ENCODE data around the gene PXMP4. TPM values are rescaled to one million over a fixed set of nuclear protein-coding genes. Genes with fewer than 3 reads are reported as not detected.

The PXMP4 gene
- total and polyA plus RNA-seq, 9 of the 15 experiments (the other 6 are each of a cell fraction or from before 2014, with no cell fraction given): 4.8 to 29.1 (median 6.8) TPM

DNA sequence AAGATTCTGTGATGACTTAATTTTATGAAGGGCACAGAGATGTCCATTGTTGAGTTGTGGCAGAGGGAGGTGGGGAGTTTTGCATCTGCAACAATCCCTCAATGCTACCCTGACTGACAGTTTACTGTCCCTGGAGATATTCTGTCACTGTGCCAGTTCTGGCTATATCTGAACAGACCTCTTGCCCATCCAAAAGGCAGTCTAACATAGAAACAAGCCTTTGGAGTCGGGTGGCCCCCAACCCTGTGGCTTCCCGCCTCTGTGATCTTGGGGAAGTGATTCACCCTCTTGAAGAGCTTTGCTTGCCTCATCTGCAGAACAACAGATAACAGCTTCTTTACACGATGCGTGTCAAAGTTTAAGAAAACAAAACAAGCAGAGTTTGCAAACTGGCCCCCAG lies 30.1 kb downstream of the PXMP4 start (continued):
- TF ChIP-seq SIN3B (IDR thresholded peaks at IDR 0.05; ENCODE audit: low read depth) (no peak), ZC3H4 (CRISPR knock-in tag; IDR thresholded peaks at IDR 0.05; ENCODE audit: borderline replicate concordance) (no peak), NCOA6 (IDR thresholded peaks at IDR 0.05) (no peak), TCF3 (CRISPR knock-in tag; IDR thresholded peaks at IDR 0.05) (peak; percentile 92), ZBTB17 (CRISPR knock-in tag; IDR thresholded peaks at IDR 0.05) (0 out of 2 replicates have a peak, but pooled peaks have one; percentile 40), KDM2B (CRISPR knock-in tag; IDR thresholded peaks at IDR 0.05) (no peak), FOSL1 (tag; conservative IDR thresholded peaks at IDR 0.05) (peak; percentile 97), DDX20 (tag; IDR thresholded peaks at IDR 0.05; ENCODE audit: low read depth) (no peak), SRSF7 (optimal IDR thresholded peaks at IDR 0.05; ENCODE audit: low read depth, low read length) (no peak), HDAC6 (IDR thresholded peaks at IDR 0.05; ENCODE audit: low read depth, low read length) (no peak), SREBF1 (IDR thresholded peaks at IDR 0.05; ENCODE audit: borderline replicate concordance, low read depth, low read length) (no peak), ETV6 (IDR thresholded peaks at IDR 0.05; ENCODE audit: borderline replicate concordance in 1 of 2, low read depth in 2 of 2, low read length in 1 of 2) (no peak), ETV6 (CRISPR knock-in tag; IDR thresholded peaks at IDR 0.05; ENCODE audit: borderline replicate concordance) (no peak), NFXL1 (CRISPR knock-in tag; IDR thresholded peaks at IDR 0.05) (no peak), PHF8 (IDR thresholded peaks at IDR 0.05; ENCODE audit: borderline replicate concordance, low read length) (no peak), HNRNPLL (IDR thresholded peaks at IDR 0.05; ENCODE audit: low read depth, low read length, poor library complexity, severe bottlenecking) (no peak), CREBBP (IDR thresholded peaks at IDR 0.05; ENCODE audit: low read depth, low read length) (no peak), ZSCAN29 (IDR thresholded peaks at IDR 0.05) (no peak), ZNF77 (CRISPR knock-in tag; IDR thresholded peaks at IDR 0.05) (no peak), WHSC1 (IDR thresholded peaks at IDR 0.05; ENCODE audit: low read length) (no peak)
- TF ChIP-seq, protein P1, sequence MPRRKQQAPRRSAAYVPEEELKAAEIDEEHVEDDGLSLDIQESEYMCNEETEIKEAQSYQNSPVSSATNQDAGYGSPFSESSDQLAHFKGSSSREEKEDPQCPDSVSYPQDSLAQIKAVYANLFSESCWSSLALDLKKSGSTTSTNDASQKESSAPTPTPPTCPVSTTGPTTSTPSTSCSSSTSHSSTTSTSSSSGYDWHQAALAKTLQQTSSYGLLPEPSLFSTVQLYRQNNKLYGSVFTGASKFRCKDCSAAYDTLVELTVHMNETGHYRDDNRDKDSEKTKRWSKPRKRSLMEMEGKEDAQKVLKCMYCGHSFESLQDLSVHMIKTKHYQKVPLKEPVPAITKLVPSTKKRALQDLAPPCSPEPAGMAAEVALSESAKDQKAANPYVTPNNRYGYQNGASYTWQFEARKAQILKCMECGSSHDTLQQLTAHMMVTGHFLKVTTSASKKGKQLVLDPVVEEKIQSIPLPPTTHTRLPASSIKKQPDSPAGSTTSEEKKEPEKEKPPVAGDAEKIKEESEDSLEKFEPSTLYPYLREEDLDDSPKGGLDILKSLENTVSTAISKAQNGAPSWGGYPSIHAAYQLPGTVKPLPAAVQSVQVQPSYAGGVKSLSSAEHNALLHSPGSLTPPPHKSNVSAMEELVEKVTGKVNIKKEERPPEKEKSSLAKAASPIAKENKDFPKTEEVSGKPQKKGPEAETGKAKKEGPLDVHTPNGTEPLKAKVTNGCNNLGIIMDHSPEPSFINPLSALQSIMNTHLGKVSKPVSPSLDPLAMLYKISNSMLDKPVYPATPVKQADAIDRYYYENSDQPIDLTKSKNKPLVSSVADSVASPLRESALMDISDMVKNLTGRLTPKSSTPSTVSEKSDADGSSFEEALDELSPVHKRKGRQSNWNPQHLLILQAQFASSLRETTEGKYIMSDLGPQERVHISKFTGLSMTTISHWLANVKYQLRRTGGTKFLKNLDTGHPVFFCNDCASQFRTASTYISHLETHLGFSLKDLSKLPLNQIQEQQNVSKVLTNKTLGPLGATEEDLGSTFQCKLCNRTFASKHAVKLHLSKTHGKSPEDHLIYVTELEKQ (CRISPR knock-in tag; IDR thresholded peaks at IDR 0.05): no peak
- TF ChIP-seq, protein P2, sequence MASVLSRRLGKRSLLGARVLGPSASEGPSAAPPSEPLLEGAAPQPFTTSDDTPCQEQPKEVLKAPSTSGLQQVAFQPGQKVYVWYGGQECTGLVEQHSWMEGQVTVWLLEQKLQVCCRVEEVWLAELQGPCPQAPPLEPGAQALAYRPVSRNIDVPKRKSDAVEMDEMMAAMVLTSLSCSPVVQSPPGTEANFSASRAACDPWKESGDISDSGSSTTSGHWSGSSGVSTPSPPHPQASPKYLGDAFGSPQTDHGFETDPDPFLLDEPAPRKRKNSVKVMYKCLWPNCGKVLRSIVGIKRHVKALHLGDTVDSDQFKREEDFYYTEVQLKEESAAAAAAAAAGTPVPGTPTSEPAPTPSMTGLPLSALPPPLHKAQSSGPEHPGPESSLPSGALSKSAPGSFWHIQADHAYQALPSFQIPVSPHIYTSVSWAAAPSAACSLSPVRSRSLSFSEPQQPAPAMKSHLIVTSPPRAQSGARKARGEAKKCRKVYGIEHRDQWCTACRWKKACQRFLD (CRISPR knock-in tag; IDR thresholded peaks at IDR 0.05): peak; percentile 46; the same call in 1 of the 2 replicates
- TF ChIP-seq, protein P3, sequence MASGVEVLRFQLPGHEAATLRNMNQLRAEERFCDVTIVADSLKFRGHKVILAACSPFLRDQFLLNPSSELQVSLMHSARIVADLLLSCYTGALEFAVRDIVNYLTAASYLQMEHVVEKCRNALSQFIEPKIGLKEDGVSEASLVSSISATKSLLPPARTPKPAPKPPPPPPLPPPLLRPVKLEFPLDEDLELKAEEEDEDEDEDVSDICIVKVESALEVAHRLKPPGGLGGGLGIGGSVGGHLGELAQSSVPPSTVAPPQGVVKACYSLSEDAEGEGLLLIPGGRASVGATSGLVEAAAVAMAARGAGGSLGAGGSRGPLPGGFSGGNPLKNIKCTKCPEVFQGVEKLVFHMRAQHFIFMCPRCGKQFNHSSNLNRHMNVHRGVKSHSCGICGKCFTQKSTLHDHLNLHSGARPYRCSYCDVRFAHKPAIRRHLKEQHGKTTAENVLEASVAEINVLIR (CRISPR knock-in tag; IDR thresholded peaks at IDR 0.05): 0 out of 2 replicates have a peak, but pooled peaks have one; percentile 17
